Calu3 (cell line): Measurements from ENCODE around the gene CSMD2. TPM values are rescaled to one million over a fixed set of nuclear protein-coding genes. Genes with fewer than 3 reads are reported as not detected.

Experiments
- BruUV-seq: library from RNA; stranded (reverse); fragments of 400-500 nt; replicated peaks from 2 replicates; lab custom pipeline; 2021; lab: Mats Ljungman, UMichigan
- CTCF ChIA-PET: fragments of 300-600 bp; sonication (Branson Sonifier 250); formaldehyde crosslinking; loops from one replicate; lab custom pipeline; 2022; ENCODE audit warnings: antibody characterized with exemption; lab: Charles Lee
- DNase-seq: peaks from one replicate; pipeline ENCODE4 v3.0.0; 2022
- H3K27ac Mint-ChIP-seq: one replicate; pipeline ENCODE4 v1.8.0; 2022; ENCODE audit warnings: mixed read lengths; ENCODE audit not compliant: unreplicated experiment
- H3K27me3 Mint-ChIP-seq: one replicate; pipeline ENCODE4 v1.8.0; 2022; ENCODE audit warnings: mixed read lengths; ENCODE audit not compliant: unreplicated experiment
- H3K36me3 Mint-ChIP-seq: one replicate; pipeline ENCODE4 v1.8.0; 2022; ENCODE audit warnings: mild to moderate bottlenecking, moderate library complexity, mixed read lengths; ENCODE audit not compliant: insufficient read depth, unreplicated experiment
- H3K4me1 Mint-ChIP-seq: one replicate; pipeline ENCODE4 v1.8.0; 2022; ENCODE audit warnings: mild to moderate bottlenecking, low read depth, mixed read lengths; ENCODE audit not compliant: unreplicated experiment
- H3K4me3 Mint-ChIP-seq: one replicate; pipeline ENCODE4 v1.8.0; 2022; ENCODE audit warnings: mild to moderate bottlenecking, low read depth, moderate library complexity, mixed read lengths; ENCODE audit not compliant: unreplicated experiment
- H3K9me3 Mint-ChIP-seq: one replicate; pipeline ENCODE4 v1.8.0; 2022; ENCODE audit warnings: low read depth, mixed read lengths; ENCODE audit not compliant: unreplicated experiment
- CTCF ChIP-seq: fragments of 200-600 bp; IDR thresholded peaks from one replicate; pipeline ENCODE4 v1.8.0; 2022; ENCODE audit warnings: antibody characterized with exemption; ENCODE audit not compliant: unreplicated experiment
- intact Hi-C: fragments of 100-400 bp; cut with micrococcal nuclease; formaldehyde crosslinking; loops from one replicate; pipeline ENCODE4 v1.10.0; 2022; ENCODE audit not compliant: unreplicated experiment
- total RNA-seq: library from RNA; stranded (reverse); gene quantifications from 2 replicates; pipeline ENCODE4 v1.2.3, GENCODE V29; 2022

CSMD2 gene
- total RNA-seq, 1 experiment from 2014 or later, result not detected

- H3K4me3 Mint-ChIP-seq, result no peak overlapping the region
Observed at GRCh38 chr1:33711511-33711910, 453.5 kb downstream of the CSMD2 start.

DNA sequence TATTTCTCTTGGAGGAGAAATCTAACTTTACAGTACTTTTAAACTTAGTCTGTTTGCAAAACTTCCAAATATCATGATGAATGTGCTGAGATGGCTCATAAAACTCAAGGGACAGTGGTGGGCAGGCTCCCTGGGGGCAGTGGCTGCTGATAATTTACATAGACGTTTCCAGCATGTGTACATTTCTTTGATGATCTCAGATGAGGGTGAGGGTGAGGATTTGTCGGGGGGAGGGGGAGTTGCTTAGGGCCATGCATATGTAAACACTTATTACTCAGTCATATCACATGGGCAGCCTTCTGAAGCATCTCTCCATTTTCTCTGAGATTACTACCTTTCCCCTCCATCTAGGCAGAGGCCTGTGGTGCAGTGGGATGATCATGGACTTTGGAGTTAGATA, 454.1 kb downstream of the CSMD2 start:
- CTCF ChIA-PET, result no interaction called here
- no peaks in the 10 kb centered on the region for H3K4me1 Mint-ChIP-seq
- no peak for DNase-seq
- no peaks in the 10 kb centered on the region for H3K9me3 Mint-ChIP-seq
- no peak for TF ChIP-seq CTCF
- no peaks in the 10 kb centered on the region for H3K36me3 Mint-ChIP-seq
- peaks cover 29% of the 10 kb centered on the region for H3K27me3 Mint-ChIP-seq
- intact Hi-C loops, result no loop called here
- no TSS peak for BruUV-seq
- no peak overlapping the region for H3K27ac Mint-ChIP-seq
- H3K4me3 Mint-ChIP-seq, result no peak overlapping the region

More at GRCh38 chr1:33711511-33711910, 453.5 kb downstream of the CSMD2 start:
- CTCF ChIA-PET, result no interaction called here
- TF ChIP-seq CTCF, result no peak
- no peaks in the 10 kb centered on the region for H3K4me1 Mint-ChIP-seq
- intact Hi-C loops, result no loop called here
- H3K9me3 Mint-ChIP-seq, result no peaks in the 10 kb centered on the region
- no peak overlapping the region for H3K27ac Mint-ChIP-seq
- DNase-seq, result no peak
- peaks cover 33% of the 10 kb centered on the region for H3K27me3 Mint-ChIP-seq
- no TSS peak for BruUV-seq
- H3K36me3 Mint-ChIP-seq, result no peaks in the 10 kb centered on the region

- Mint-ChIP-seq H3K4me1 (no peaks in the 10 kb centered on the region), H3K27ac (no peak overlapping the region), H3K27me3 (peaks cover 27% of the 10 kb centered on the region), H3K4me3 (no peak overlapping the region), H3K9me3 (no peaks in the 10 kb centered on the region), H3K36me3 (no peaks in the 10 kb centered on the region)
- intact Hi-C loops, result no loop called here
- no TSS peak for BruUV-seq
- CTCF ChIA-PET, result no interaction called here
- no peak for DNase-seq
- TF ChIP-seq CTCF, result no peak
Observed at GRCh38 chr1:33709783-33710718, 455.0 kb downstream of the CSMD2 start.

DNA sequence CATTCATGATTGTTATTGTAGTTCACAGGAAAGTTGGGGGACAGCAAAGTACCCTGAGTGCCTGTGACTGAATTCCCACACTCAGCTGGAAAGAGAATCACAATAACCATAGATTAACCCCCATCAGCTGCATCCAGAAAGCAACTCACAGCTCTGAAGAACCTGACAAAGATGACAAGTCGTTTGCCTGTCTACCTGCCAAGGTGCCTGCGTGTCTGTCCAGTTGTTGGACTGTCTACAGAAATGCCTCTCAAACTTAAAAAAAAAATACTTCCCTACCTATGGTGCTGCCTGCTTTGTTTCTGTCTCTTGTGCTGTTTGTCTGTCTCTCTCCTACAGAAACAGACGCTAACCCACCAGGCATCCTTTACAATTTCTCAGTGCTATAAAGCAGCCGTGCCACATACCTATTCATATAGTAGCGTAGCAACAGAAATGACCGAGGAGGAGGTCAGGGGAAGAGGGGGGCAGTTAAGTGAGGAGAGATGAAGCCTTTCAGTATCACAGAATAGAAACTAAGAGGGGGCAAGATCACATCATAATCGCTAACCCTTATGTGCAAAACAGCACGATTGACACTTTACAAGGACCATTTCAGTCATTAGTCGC, 455.8 kb downstream of the CSMD2 start:
- Mint-ChIP-seq H3K9me3 (no peaks in the 10 kb centered on the region), H3K4me3 (no peak overlapping the region), H3K4me1 (no peaks in the 10 kb centered on the region), H3K27ac (no peak overlapping the region), H3K36me3 (no peaks in the 10 kb centered on the region), H3K27me3 (peaks cover 19% of the 10 kb centered on the region)
- DNase-seq, result no peak
- BruUV-seq, result no TSS peak
- no peak for TF ChIP-seq CTCF
- intact Hi-C loops, result no loop called here
- CTCF ChIA-PET, result no interaction called here
